Measurements from ENCODE around the gene CCDC146. TPM values are rescaled to one million over a fixed set of nuclear protein-coding genes. Genes with fewer than 3 reads are reported as not detected.

The CCDC146 gene
- total and polyA plus RNA-seq, 2 of the 13 experiments (the other 11 are each of a cell fraction or from before 2014, with no cell fraction given), result 2.4 to 4.1 TPM

GRCh38 chr7:77316219-77316978 lies 194.0 kb downstream of the CCDC146 start:
- CTCF ChIA-PET (ENCODE audit: low intra/inter-chr PET ratio, low total read pairs), result no interaction called here

GRCh38 chr7:77318019-77318418 lies 195.6 kb downstream of the CCDC146 start:
- ChIA-PET POLR2A (no interaction called here), CTCF (ENCODE audit: low intra/inter-chr PET ratio, low total read pairs) (no interaction called here)
- Histone ChIP-seq H3K4me1 (ENCODE audit: insufficient read depth, low read length) (peaks cover 11% of the 10 kb centered on the region), H3K36me3 (replicated peaks in 1 of 2; ENCODE audit: control insufficient read depth in 1 of 2, insufficient read depth in 2 of 2, low read length in 2 of 2) (peaks cover 18 to 40% of the 10 kb centered on the region in 2 experiments), H3K4me2 (ENCODE audit: low read depth, low read length) (no peak overlapping the region), H3K27me3 (ENCODE audit: control insufficient read depth in 1 of 2, insufficient read depth in 2 of 2, low read length in 2 of 2) (no peaks in the 10 kb centered on the region), H3K9me3 (ENCODE audit: low read length) (no peaks in the 10 kb centered on the region), H4K20me1 (ENCODE audit: insufficient read depth, low read length) (no peaks in the 10 kb centered on the region), H3K27ac (ENCODE audit: extremely low read length, insufficient read depth, low read length) (no peak overlapping the region), H3K4me3 (replicated peaks in 1 of 3; ENCODE audit: insufficient read depth in 1 of 3, low read depth in 2 of 3, low read length in 3 of 3) (no peak overlapping the region), H3K79me2 (ENCODE audit: insufficient read depth, low read length) (no peaks in the 10 kb centered on the region), H2AFZ (ENCODE audit: low read length) (no peak overlapping the region), H3K9ac (ENCODE audit: insufficient read depth, low read depth, low read length) (no peak overlapping the region)
- no TSS peak for BruUV-seq (replicated peaks)
- intact Hi-C loops (cut with micrococcal nuclease; ENCODE audit: unreplicated experiment) (no loop called here), in situ Hi-C loops (cut with HindIII; ENCODE audit: extremely low pct_ligation_motif_present, low pct_unique_long_range_greater_than_20kb) (no loop called here)
- DNase-seq (ENCODE audit: low spot score) (no peak), FAIRE-seq (no peak), ATAC-seq (no peak)
- TF ChIP-seq ZNF629 (CRISPR knock-in tag; conservative IDR thresholded peaks at IDR 0.05) (peak; percentile 75), ZBTB7A (CRISPR knock-in tag; IDR thresholded peaks at IDR 0.05) (no peak)
- 60% methylated on average over 1 of the region's 1 CpG for WGBS (ENCODE audit: low lambda C conversion rate)

More at GRCh38 chr7:77316219-77316978, 194.0 kb downstream of the CCDC146 start:
- no peaks in the 10 kb centered on the region for H4K20me1 ChIP-seq (ENCODE audit: insufficient read depth, low read length)
- no peak overlapping the region for H3K4me3 ChIP-seq (replicated peaks in 1 of 3; ENCODE audit: insufficient read depth in 1 of 3, low read depth in 2 of 3, low read length in 3 of 3)
- peaks cover 23 to 56% of the 10 kb centered on the region in 2 experiments for H3K36me3 ChIP-seq (replicated peaks in 1 of 2; ENCODE audit: control insufficient read depth in 1 of 2, insufficient read depth in 2 of 2, low read length in 2 of 2)
- ATAC-seq (peak; percentile 90), DNase-seq (ENCODE audit: low spot score) (no peak), FAIRE-seq (no peak)
- POLR2A ChIA-PET, result no interaction called here
- WGBS (ENCODE audit: low lambda C conversion rate), result 30% methylated on average over 2 of the region's 2 CpGs
- H3K79me2 ChIP-seq (ENCODE audit: insufficient read depth, low read length), result no peaks in the 10 kb centered on the region
- no peaks in the 10 kb centered on the region for H3K27me3 ChIP-seq (ENCODE audit: control insufficient read depth in 1 of 2, insufficient read depth in 2 of 2, low read length in 2 of 2)
- H3K4me2 ChIP-seq (ENCODE audit: low read depth, low read length), result no peak overlapping the region
- intact Hi-C loops (cut with micrococcal nuclease; ENCODE audit: unreplicated experiment) (no loop called here), in situ Hi-C loops (cut with HindIII; ENCODE audit: extremely low pct_ligation_motif_present, low pct_unique_long_range_greater_than_20kb) (no loop called here)
- H3K9me3 ChIP-seq (ENCODE audit: low read length), result no peaks in the 10 kb centered on the region
- H3K9ac ChIP-seq (ENCODE audit: insufficient read depth, low read depth, low read length), result no peak overlapping the region
- H3K27ac ChIP-seq (ENCODE audit: extremely low read length, insufficient read depth, low read length), result peak overlapping the region; percentile 14
- H2AFZ ChIP-seq (ENCODE audit: low read length), result no peak overlapping the region
- BruUV-seq (replicated peaks), result no TSS peak
- H3K4me1 ChIP-seq (ENCODE audit: insufficient read depth, low read length), result peaks cover 11% of the 10 kb centered on the region
- TF ChIP-seq KDM5A (IDR thresholded peaks at IDR 0.05; ENCODE audit: borderline replicate concordance, low read length) (no peak), XBP1 (CRISPR knock-in tag; IDR thresholded peaks at IDR 0.05) (no peak), BCL3 (CRISPR knock-in tag; IDR thresholded peaks at IDR 0.05) (no peak), HDAC6 (IDR thresholded peaks at IDR 0.05; ENCODE audit: low read depth, low read length) (no peak), KAT2B (IDR thresholded peaks at IDR 0.05; ENCODE audit: borderline replicate concordance, low read depth, low read length) (peak; percentile 83), RARA (CRISPR knock-in tag; IDR thresholded peaks at IDR 0.05) (0 out of 2 replicates have a peak, but pooled peaks have one; percentile 11)
